Measurements from ENCODE around the gene MRPL38. TPM values are rescaled to one million over a fixed set of nuclear protein-coding genes. Genes with fewer than 3 reads are reported as not detected.

The MRPL38 gene
- total and polyA plus RNA-seq, 2 of the 8 experiments (the other 6 are each of a cell fraction or from before 2014, with no cell fraction given), result 78.4 to 125 TPM

DNA sequence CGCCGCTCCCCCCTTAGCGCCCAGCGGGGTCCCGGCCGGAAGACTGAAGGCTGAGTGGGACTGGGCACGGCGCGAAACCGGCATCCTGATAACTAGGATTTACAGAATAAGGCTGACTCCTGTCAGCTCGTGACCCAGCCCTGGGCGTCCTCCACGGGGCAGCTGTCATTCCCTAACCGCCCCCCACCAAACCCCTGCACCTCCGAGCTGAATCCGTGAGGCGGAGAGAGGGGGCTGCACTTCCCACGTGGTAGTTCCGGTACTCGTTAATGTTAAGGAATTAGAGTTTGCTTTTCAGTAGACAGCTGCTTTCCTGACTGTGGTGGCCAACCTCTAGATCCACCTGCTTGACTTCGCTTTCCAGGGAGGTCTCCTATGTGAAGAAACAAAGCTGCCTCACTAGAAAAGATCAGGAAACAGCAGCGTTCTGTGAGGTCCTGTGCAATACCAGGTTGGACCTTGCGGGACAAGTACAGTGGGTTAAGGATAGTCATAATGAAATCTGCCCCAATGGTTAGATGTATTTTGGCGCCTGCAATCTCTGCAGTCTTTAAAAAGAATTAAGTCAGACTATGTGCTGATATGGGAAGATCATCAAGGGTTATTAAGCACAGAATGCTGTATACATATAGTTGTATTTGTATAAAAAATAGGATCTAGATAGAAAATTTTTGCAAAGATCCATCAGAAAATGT lies 48.5 kb downstream of the MRPL38 start:
- Histone ChIP-seq H2AK5ac (ENCODE audit: low read depth, low read length) (no peak overlapping the region), H3K9ac (replicated peaks in 1 of 4; ENCODE audit: extremely low read depth in 1 of 4, low read depth in 3 of 4, low read length in 3 of 4) (peak overlapping the region; percentile 52 to 92 (median 66)), H2BK12ac (ENCODE audit: low read depth, low read length) (no peak overlapping the region), H3K14ac (ENCODE audit: insufficient read length) (no peak overlapping the region), H2BK120ac (replicated peaks; ENCODE audit: low read depth, low read length) (no peak overlapping the region), H3K4ac (replicated peaks; ENCODE audit: insufficient read length, low read depth, low read length) (peak overlapping the region; percentile 0), H2BK5ac (ENCODE audit: low read depth, low read length) (peak overlapping the region; percentile 92), H3K36me3 (ENCODE audit: control insufficient read depth in 2 of 4, insufficient read depth in 4 of 4, low read length in 3 of 4) (peaks cover under 1 to 4% (median 3%) of the 10 kb centered on the region in 4 experiments; a peak in 6 of 8 replicates), H4K20me1 (replicated peaks in 1 of 2; ENCODE audit: control insufficient read depth in 1 of 2, insufficient read depth in 2 of 2, low read length in 2 of 2) (no peaks in the 10 kb centered on the region), H2BK20ac (ENCODE audit: low read length) (no peak overlapping the region), H3K56ac (replicated peaks; ENCODE audit: insufficient read length, low read depth, low read length) (no peak overlapping the region), H3K23me2 (ENCODE audit: low read depth, low read length) (peaks cover 6% of the 10 kb centered on the region), H3K79me2 (ENCODE audit: control insufficient read depth in 1 of 2, insufficient read depth in 2 of 2, low read length in 2 of 2) (peaks cover 3 to 9% of the 10 kb centered on the region in 2 experiments; a peak in 3 of 4 replicates), H3K9me3 (ENCODE audit: insufficient read depth in 2 of 2, low read depth in 1 of 2, low read length in 1 of 2) (no peaks in the 10 kb centered on the region), H3K4me1 (replicated peaks in 1 of 4; ENCODE audit: control insufficient read depth in 3 of 4, insufficient read depth in 4 of 4, low read length in 3 of 4) (peaks cover 0 to 7% (median 2%) of the 10 kb centered on the region in 4 experiments; a peak in 4 of 7 replicates), H3K4me3 (ENCODE audit: extremely low read depth in 1 of 4, insufficient read depth in 2 of 4, low read depth in 3 of 4, low read length in 4 of 4) (peak overlapping the region; percentile 81 to 95 (median 91)), H4K91ac (replicated peaks; ENCODE audit: insufficient read length, low read length) (peak overlapping the region; percentile 54), H3K27ac (ENCODE audit: low read depth, low read length) (peak overlapping the region; percentile 93; the same call in 1 of the 2 replicates), H2BK15ac (ENCODE audit: low read length) (no peak overlapping the region), H3K27me3 (replicated peaks in 1 of 4; ENCODE audit: control insufficient read depth in 3 of 4, extremely low read depth in 1 of 4, insufficient read depth in 3 of 4, low read length in 3 of 4) (no peaks in the 10 kb centered on the region), H2AFZ (ENCODE audit: low read length) (peak overlapping the region; percentile 78), H4K8ac (ENCODE audit: extremely low read depth, insufficient read depth, low read length) (peak overlapping the region; percentile 96), H3K79me1 (ENCODE audit: low read depth, low read length) (peaks cover 10% of the 10 kb centered on the region; the same call in 1 of the 2 replicates), H3K18ac (ENCODE audit: extremely low read depth, low read length) (no peak overlapping the region; the same call in 1 of the 2 replicates), H3K23ac (ENCODE audit: insufficient read length) (no peak overlapping the region), H4K5ac (ENCODE audit: insufficient read length, low read depth, low read length) (peak overlapping the region; percentile 0), H3K4me2 (ENCODE audit: insufficient read depth in 1 of 2, low read depth in 2 of 2, low read length in 2 of 2) (peak overlapping the region; percentile 82 to 87)
- CTCF ChIA-PET (ENCODE audit: partially characterized antibody), result interaction anchor here (0.7 to 27.2 kb wide), 13 partner anchors 9 to 154 kb away, joined by 3 to 563 read pairs (median 5); partner anchors contain the start of genes MRPL38 and UNC13D
- POLR2A ChIA-PET (ENCODE audit: partially characterized antibody), result interaction anchor here (0.8 to 4.7 kb wide), 11 partner anchors 10 to 76 kb away, joined by 3 to 28 read pairs (median 11); partner anchors contain the start of genes TRIM47 and TRIM65
- WGBS, 2 experiments (ENCODE audit: extremely low coverage in 1 of 2, insufficient coverage in 1 of 2, insufficient read length in 1 of 2, insufficient replicate concordance in 2 of 2, low coverage in 1 of 2, low lambda C conversion rate in 2 of 2, missing lambda C conversion rate in 1 of 2), result 3% methylated on average over 24 of the region's 24 CpGs; no CpG with 5 or more reads in 1 of the 2 experiments
- FAIRE-seq (no peak), DNase-seq (ENCODE audit: low read depth in 1 of 2, low spot score in 2 of 2) (no peak)
- TF ChIP-seq RAD21 (IDR thresholded peaks at IDR 0.05 in 1 of 2, conservative IDR thresholded peaks at IDR 0.05 in 1 of 2; ENCODE audit: low read depth in 2 of 2, low read length in 2 of 2) (peak in 1 of 2 experiments; percentile 38; a peak in 1 of 4 replicates), ATF2 (IDR thresholded peaks at IDR 0.05; ENCODE audit: low read length) (no peak), EP300 (IDR thresholded peaks at IDR 0.05; ENCODE audit: borderline replicate concordance in 1 of 2, low read depth in 2 of 2, low read length in 2 of 2) (no peak), SIN3A (conservative IDR thresholded peaks at IDR 0.05 in 1 of 2, IDR thresholded peaks at IDR 0.05 in 1 of 2; ENCODE audit: low read depth in 1 of 2, low read length in 2 of 2) (peak; percentile 54 to 55; a peak in 1 of 4 replicates), POU5F1 (IDR thresholded peaks at IDR 0.05; ENCODE audit: low read depth, low read length) (no peak), CREB1 (IDR thresholded peaks at IDR 0.05) (no peak)
